HL-60/S4 treated with retinoic acid at 250 ng/mL for 4 days and 3 days (cell line): Measurements from ENCODE around the gene EFHC1.

Experiments
- in situ Hi-C: fragments of 300-500 bp; cut with MboI; formaldehyde crosslinking; loops from 2 replicates; pipeline ENCODE4 v1.7.0; 2022; ENCODE audit warnings: low sequenced_read_pairs

Gene EFHC1

DNA sequence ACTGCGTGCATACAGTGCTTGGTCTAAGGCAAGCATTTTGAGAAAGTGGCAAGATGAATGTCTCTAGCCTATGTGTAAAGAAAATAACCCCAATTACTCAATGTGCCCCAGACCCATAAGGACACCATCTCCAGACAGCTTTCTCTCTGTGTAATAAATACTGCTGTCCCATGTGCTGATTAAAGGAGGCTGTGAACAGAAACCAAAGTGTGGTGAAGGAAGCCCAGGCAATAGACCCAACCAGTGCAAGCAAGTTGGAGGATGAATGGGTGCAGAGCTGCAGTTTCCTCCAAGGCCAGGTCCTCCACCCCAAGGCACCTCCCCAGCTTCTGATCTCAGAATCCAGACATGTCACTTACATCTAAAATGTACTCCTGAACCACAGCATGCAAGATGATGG lies 96.1 kb downstream of the EFHC1 start:
- in situ Hi-C loops = no loop called here

DNA sequence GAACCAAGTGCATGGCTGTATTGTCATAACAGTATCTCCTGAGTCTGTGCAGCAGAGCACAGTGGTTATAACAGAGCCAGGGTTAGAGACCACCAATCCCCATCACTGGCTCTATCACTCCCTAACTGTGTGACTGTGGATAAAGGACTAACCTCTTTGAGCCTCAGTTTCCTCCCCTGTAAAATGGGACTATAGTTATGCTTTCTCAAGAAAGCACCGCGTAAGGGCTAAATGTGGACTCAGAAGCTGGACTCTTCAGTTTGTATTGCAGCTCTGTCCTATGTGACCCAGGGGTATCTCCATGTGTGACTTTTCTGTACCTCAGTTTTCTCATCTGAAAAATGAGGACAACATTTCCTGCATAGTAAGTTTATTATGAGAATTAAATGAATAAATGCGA lies 96.8 kb downstream of the EFHC1 start:
- in situ Hi-C loops = no loop called here

DNA sequence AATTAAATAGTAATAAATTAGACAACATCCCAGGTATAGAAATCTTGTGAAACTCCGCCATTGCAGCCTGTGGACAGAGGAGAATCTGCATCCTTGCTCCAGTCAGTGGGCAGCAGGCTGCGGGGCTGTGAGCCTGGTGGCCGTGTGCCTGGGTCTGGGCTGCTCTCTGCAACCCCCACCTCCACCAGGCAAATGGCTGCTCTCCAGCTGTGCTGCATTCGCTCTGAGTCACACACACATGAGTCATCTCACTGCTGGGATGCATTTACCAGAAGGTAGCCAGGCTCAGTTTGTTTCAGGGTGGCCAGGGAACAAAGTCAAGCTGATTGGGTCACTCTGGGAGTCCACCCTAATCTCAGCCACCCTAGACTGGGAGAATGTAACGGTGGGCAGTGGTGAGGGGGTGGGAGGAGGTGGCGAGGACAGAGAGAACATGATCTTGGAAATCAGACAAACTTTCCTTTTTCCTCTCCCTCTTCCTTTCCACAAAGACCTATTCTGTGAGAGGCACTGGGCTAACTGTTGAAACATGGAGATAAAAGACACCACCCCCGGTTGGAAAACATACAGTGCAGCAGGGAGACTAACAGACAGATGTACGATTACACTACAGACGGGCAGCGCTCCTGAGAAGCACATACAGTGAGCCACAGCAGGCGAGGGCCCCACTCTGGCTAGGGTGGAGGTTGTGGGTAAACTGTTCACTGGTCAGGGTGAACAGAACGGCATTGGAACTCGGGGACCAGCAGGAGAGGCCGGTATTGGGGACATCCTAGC lies 97.5 kb downstream of the EFHC1 start:
- in situ Hi-C loops = no loop called here

DNA sequence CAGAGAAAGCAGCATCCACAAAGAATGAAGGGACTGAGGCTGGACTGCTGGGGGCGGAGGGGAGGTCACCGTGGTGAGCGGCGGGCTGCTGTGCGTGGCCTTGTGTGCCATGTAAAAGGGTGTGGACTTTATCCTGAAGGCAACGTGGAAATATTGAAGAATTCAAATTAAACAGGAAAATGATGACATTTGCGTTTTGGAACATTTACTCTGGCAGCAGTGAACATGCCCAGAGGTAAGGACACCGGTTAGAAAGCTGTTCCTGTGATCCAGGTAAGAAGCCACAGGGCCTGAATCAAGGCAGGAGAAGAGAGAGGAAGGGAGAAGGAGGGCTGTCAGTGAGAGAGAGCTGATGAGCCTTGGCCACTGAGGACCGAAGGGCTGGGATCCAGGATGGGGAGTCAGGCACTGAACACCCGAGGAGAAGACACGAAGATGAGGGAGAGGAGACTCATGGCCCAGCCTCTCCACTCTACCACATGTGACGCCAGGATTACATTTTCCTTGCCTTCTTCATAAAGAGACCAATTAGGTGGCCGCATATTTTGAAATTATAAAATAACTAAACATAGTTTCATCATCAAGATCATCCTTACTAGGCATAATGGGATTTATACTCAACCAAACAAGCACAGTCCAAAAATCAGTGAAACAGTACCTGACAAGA lies 98.3 kb downstream of the EFHC1 start:
- in situ Hi-C loops = no loop called here

DNA sequence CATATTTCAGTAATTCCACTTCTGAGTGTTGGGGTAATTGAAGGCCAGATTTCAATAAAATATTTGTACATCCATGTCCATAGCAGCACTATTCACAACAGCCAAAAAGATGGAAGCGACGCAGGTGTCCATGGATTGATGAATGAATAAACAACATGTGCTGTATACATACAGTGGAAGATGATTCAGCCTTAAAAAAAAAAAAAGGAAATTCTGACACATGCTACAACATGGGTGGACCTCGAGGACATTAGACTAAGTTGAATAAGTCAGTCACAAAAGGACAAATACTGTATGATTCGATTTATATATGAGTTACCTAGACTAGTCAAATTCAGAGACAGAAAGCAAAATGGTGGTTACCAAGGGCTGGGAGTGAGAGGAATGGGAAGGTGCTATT lies 99.5 kb downstream of the EFHC1 start:
- in situ Hi-C loops = no loop called here

DNA sequence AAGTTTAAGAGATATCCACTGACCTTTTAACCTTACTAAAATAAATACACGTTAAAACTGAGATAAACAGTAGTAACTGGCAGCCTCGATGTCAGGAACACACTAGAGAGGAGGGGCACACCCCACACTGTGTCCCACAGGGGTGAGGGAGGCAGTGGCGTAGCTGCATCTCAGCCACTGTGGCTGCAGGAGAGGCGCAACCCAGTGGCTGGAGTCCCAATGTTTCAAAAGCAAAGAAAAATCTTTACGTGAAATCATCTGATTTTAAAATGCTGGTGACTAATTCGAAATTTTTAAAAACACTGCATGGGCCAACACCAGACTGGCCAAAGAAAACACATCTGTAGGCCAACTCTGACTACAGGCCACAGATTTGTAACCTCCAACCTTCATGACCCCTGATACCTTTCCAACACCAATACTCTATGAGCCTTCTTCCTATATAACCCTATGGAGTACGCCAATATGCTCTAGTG lies 102.0 kb downstream of the EFHC1 start:
- in situ Hi-C loops = no loop called here

DNA sequence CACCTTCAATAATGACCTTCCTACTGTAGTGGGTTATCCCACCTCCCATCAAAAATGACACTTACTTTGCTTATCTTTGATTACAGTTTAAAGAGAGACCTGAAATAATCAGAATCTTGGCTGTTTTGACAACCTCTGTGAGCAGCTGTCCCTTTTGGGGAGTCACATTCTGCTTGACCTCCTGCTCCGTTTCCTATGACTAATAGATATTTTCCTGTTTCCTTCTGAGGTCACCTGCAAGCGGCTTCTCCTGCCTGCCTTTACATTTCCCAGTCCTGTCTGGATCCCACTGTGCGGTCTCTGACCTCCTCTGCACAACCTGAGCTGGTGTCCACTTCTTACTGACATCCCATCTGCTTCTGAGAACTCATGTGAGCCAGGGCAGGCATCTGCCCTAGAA lies 102.5 kb downstream of the EFHC1 start:
- in situ Hi-C loops = no loop called here

DNA sequence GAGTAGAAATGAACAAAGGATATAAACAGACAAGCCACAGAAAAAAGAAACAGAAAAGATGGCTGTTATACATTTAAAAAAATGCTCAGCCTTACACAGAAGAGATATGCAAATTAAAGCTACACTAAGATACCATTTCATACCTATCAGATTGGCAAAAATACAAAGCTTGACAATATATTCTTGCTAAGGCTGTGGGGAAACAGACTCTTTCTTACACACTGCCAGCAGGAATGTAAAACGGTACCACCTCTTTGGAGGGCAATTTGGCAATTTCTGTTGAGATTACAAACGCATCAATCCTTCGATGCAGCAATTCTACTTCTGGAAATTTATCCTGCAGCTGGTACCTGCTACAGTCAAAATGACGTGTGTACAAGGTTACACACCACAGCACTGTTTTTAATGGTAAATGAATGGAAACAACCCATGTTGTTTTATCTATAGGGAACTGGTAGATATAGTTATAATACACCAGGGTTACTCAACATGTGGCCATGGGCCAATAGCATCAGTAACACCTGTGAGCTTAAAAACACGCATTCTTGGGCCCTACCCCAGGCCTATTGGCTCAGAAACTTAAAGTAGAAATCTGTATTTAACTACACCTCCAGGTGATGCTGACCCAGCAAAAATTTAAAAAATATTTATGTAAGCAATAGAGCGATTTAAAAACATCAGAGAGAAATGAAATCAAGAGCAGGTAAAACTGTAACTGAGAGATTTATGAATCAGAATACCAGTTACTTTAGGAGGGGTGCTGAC lies 103.4 kb downstream of the EFHC1 start:
- in situ Hi-C loops = no loop called here

DNA sequence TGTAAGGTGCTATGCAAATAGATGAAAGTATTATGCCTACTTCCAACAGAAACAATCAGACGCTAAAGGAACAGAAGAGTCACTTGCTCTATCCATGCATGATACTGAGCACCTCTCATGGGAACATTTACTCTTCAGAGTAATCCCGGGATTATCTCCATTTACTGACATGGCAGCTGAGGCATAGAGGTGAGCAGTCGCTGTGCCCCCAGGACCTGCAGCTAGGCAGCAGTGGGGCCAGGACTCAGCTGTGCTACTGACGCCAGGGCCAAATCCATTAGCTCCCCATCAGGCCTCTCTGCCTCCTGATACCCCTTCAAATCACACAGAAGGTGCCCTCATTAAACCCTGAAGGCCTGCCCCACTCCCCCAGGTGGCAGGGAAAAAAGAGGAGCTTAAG lies 104.8 kb downstream of the EFHC1 start:
- in situ Hi-C loops = no loop called here

DNA sequence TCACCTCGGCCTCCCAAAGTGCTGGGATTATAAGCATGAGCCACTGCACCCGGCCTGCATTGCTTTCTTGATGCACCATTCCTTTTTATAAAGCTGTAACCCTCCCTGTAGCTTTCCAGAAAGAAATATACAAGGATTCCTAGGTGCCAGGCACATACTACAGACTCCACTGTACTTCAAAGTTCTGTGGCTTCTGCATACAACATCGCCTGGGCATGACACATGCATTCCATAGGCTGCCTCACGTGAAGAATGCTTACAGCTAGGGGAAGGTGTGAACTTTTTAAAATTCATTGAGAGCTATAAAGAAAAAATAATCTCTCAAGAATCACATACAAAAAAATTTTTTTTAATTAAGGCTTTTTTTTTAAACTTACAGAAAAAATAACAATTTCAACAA lies 106.5 kb downstream of the EFHC1 start:
- in situ Hi-C loops = no loop called here

DNA sequence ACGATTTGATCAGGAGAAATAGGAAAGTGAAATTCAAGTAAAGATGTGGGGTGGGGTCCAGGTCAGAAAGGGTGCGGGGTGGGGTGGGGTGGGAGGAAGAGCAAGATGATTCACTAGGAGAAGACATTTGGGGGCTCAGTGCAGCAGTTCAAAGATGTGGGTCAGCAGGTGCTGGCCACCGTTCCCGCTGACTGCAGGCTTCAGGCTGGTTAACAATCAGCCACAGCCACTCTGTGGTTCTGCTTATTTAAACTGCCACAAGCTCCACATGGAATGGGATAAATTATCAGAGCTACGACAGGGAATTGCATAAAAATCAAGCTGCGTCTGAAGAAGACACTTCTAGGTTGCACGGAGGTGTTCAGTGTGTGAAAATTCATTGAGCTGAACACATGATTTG lies 107.3 kb downstream of the EFHC1 start:
- in situ Hi-C loops = no loop called here

DNA sequence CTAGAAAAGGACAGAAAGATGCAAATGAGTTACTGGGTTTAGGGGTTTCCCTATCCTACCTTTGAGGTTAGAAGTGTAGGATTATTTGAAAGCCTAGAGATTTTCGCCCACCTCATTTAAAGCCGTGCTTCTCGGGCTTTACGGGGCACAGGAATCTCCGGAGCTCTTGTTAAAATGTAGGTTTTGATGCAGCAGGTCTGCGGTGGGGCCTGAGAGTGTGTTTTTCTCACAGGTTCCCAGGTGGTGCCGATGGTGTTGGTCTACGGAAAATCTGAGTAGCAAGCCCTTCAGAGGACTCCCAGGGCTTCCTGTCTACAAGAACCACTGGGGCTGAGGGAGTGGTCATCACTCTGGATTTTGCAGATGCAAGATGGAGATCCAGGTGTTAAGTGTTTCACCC lies 109.2 kb downstream of the EFHC1 start:
- in situ Hi-C loops = no loop called here

DNA sequence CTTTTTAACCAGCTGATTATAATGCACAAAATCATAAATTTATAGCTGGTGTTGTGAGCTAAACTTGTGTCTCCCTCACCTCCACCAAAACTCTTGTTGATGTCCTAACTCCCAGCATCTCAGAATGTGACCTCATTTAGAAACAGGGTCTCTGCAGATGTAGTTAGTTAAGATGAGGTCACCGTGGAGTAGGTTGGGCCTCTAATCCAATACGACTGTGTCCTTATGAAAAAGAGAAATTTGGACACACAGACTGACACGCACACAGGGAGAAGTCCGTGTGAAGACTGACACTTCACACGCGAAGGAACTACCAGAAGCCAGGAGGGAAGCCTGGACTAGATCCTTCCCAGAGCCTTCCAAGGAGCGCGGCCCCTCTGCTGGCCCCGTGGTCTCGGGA lies 110.2 kb downstream of the EFHC1 start:
- in situ Hi-C loops = no loop called here

DNA sequence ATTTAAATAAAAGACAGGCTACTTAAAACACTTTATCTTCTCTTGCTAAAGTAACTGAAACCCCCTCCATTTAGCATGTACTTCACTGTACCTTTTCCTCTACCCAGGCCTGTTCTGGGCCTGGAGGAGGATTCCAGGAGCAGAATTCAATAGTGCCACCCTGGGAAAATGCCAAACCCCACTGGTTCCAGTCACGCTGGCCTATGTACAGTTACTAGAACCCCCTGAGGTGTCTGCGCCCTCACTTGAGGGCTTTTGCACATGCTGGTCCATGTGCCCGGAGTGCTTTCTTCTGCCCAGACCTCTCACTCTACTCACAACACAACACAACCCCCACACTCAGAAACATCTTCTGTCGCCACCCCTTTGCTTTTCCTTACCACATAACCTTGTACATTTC lies 111.3 kb downstream of the EFHC1 start:
- in situ Hi-C loops = no loop called here

DNA sequence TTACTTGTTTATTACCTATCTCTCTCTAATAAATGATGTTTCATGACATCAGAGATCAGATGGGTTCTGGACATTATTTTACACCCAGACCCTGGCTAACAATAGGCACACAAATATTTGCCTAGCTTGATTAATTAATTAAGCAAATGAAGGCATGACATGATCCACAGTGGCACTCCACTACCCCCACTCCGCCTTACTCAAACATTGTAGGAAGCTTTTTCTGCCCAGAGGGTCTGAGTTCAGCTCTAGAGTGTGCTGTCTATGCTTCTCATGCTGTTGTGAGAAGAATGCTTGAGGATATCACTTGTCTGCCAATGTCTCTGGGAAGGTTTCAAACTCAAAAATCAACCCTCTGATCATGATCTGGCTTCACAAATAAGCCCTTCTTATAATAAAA lies 111.7 kb downstream of the EFHC1 start:
- in situ Hi-C loops = no loop called here

DNA sequence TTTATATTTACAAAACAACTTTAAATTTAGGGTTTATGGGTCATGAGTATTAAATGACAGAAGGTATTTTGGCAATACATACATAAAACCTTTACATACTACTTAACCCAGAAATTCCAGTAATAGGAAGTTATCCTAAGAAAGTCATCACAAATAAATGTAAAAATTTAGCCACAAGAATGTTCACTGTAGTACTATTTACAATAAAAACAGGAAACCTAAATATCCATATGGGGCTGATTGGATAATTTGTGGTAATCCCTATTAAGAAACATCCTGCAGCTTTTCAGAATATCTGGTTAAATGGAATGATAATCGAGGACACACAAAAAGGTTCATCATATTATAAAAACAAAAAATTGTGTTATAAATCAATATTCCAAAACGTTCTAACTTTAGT lies 112.3 kb downstream of the EFHC1 start:
- in situ Hi-C loops = no loop called here

DNA sequence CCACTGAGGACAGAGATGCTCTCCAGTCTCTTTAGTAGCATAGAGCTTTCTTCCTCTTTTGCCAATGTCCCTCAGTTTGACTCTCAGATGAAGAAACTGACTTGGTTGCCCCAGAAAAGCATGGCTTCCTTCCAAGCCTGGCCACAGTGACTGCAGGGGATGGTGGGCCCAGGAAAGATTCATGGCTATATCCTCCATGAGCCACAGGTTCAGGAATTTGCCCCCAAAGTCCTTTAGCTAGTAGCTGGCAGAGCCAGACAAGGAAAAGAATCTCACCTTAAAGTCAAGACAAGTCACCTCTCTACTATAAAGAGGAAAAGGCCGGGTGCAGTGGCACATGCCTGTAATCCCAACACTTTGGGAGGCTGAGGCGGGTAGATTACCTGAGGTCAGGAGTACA lies 113.3 kb downstream of the EFHC1 start:
- in situ Hi-C loops = no loop called here

DNA sequence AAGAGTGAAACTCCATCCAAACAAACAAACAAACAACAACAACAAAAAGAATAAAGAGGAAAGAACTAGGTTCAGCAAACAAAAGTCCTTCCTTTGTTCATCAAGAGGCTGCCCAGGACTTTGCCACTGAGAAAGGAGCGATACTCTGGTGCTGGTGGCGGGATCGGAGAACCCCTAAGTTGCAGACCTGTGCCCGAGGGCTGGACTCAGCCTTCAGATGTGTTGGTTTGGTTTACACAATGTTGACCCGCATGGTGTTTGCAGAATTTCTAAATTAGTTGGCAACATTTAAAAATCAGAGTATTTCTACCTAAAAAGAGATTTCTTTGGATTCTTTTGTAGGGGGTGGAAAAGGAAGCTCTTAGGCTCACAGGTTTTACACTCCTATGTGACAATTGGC lies 114.2 kb downstream of the EFHC1 start:
- in situ Hi-C loops = no loop called here

DNA sequence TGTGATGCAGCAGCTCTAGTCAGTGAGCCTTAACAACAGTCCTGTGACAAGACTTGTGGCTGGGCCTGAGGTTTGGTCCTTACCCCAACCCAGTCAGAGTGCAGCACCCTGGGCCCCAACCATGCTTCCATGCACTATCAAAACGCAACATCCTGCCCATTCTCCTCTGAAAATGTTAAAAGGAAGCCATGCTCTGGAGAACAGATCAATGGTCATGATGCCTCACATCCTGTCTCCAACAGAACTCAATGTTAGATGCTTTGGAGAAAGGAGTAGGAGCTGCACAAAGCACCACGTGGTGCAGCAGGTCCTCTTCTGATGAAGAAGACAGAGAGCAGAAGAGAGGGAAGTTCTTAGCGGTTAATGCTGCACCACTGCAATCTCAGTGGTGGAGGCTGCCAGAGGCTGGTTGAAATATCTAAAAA lies 114.8 kb downstream of the EFHC1 start:
- in situ Hi-C loops = no loop called here

DNA sequence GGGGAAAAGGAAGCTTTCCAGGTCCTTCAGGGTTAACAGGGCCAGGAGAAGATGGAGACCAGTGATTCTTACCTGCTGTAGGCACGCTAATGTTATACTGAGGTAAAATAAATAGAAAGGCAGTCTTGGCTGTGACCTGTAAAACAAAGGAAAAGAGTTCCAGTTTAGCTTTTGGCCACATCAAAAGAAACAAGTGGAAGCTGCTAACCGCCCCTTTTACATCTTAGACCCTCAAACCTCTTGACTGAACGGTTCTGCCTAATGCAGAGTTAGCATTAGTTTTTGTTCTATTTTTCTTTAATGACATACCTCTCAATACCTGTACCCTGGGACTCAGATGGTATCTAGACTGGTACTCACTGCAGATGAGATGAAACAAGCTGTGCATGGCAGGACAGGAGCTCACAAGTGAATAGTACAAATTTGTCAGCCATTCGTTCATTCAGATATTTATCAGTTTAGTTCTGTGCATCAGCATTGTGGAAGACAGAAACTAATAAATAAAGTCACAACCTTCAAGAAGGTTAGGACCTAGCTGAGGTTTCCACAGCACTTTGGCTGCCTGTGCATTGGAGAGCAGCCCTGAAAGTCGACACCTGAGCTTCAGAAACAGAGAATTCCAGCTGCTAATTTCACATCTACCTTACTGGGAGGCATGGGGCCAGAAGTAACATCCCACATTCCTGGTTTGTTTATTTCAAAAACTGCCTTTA lies 115.7 kb downstream of the EFHC1 start:
- in situ Hi-C loops = no loop called here

DNA sequence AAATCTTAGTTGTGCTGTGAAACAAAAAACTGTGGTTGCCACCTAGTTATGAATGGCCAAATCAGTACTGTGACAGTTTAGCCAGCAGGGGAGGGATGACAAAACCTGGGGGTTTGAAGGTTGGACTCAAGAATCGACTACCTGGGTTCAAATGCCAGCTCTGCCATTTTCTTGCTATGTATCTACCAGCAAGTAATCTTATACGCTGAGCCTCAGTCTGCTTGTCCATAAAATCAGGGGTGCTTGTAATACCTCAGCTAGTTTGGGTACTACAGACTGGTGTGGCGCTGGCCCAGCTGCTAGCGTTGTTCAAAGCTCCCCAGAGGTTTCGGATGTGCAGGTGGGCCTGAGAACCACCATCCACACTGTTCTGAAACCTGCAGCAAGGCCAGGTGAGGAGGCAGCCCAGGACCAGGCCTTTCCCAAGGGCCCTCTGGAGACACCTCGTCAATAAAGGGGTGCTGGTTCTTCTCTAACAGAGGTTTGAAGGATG lies 116.3 kb downstream of the EFHC1 start:
- in situ Hi-C loops = no loop called here
